Measurements from ENCODE around the gene THADA.

THADA gene

GRCh38 chr2:43424262-43425207, 171.3 kb downstream of the THADA start:
- no peaks in the 10 kb centered on the region for H3K9me3 ChIP-seq (ENCODE audit: control insufficient read depth, insufficient read depth, low read depth, low read length)
- H3K9ac ChIP-seq (ENCODE audit: low read length), result no peak overlapping the region
- H3K4me1 ChIP-seq (ENCODE audit: control insufficient read depth, insufficient read depth, low read length), result no peaks in the 10 kb centered on the region; the same call in 1 of the 2 replicates
- no peaks in the 10 kb centered on the region for H3K36me3 ChIP-seq (ENCODE audit: control insufficient read depth, insufficient read depth, low read length)
- no peaks in the 10 kb centered on the region for H3K27me3 ChIP-seq (ENCODE audit: control insufficient read depth, insufficient read depth, low read length)
- no peak overlapping the region for H3K4me3 ChIP-seq (ENCODE audit: low read depth, low read length)
- no peak overlapping the region for H3K27ac ChIP-seq (ENCODE audit: low read depth, low read length)

GRCh38 chr2:43423941-43424261, 171.9 kb downstream of the THADA start:
- Histone ChIP-seq H3K27me3 (ENCODE audit: control insufficient read depth, insufficient read depth, low read length) (no peaks in the 10 kb centered on the region), H3K4me1 (ENCODE audit: control insufficient read depth, insufficient read depth, low read length) (no peaks in the 10 kb centered on the region; the same call in 1 of the 2 replicates), H3K27ac (ENCODE audit: low read depth, low read length) (no peak overlapping the region), H3K9ac (ENCODE audit: low read length) (no peak overlapping the region), H3K9me3 (ENCODE audit: control insufficient read depth, insufficient read depth, low read depth, low read length) (no peaks in the 10 kb centered on the region), H3K36me3 (ENCODE audit: control insufficient read depth, insufficient read depth, low read length) (no peaks in the 10 kb centered on the region), H3K4me3 (ENCODE audit: low read depth, low read length) (no peak overlapping the region)

GRCh38 chr2:43421194-43421593, 174.6 kb downstream of the THADA start:
- H3K36me3 ChIP-seq (ENCODE audit: control insufficient read depth, insufficient read depth, low read length), result no peaks in the 10 kb centered on the region

DNA sequence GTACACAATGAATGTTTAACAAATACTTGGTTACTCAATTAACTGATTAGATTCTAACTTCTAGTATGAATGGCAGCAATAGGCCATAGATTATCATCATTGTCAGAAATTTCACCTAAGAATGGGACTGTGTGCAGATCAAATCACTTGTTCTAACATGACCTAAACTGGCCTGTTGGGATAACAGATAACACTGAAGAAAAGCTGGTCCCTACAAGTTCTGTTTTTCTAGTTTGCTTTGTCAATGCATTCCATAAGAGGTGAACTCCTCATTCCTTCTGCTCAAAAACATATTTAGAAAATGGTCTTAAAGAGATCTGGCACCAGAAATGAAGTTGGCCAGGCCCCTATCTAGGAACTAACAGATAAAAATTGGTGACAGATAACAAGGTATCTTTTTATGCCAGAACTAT, 175.4 kb downstream of the THADA start:
- Histone ChIP-seq H3K27me3 (ENCODE audit: control insufficient read depth, insufficient read depth, low read length) (no peaks in the 10 kb centered on the region), H3K4me3 (ENCODE audit: low read depth, low read length) (no peak overlapping the region), H3K9ac (ENCODE audit: low read length) (no peak overlapping the region), H3K36me3 (ENCODE audit: control insufficient read depth, insufficient read depth, low read length) (no peaks in the 10 kb centered on the region), H3K27ac (ENCODE audit: low read depth, low read length) (no peak overlapping the region), H3K9me3 (ENCODE audit: control insufficient read depth, insufficient read depth, low read depth, low read length) (no peaks in the 10 kb centered on the region), H3K4me1 (ENCODE audit: control insufficient read depth, insufficient read depth, low read length) (peaks cover 9% of the 10 kb centered on the region)

More at GRCh38 chr2:43421194-43421593, 174.6 kb downstream of the THADA start:
- Histone ChIP-seq H3K4me3 (ENCODE audit: low read depth, low read length) (no peak overlapping the region), H3K9ac (ENCODE audit: low read length) (no peak overlapping the region), H3K27ac (ENCODE audit: low read depth, low read length) (no peak overlapping the region), H3K4me1 (ENCODE audit: control insufficient read depth, insufficient read depth, low read length) (peaks cover 9% of the 10 kb centered on the region), H3K27me3 (ENCODE audit: control insufficient read depth, insufficient read depth, low read length) (no peaks in the 10 kb centered on the region), H3K9me3 (ENCODE audit: control insufficient read depth, insufficient read depth, low read depth, low read length) (no peaks in the 10 kb centered on the region)

- no peak overlapping the region for H3K27ac ChIP-seq (ENCODE audit: low read depth, low read length)
- H3K4me3 ChIP-seq (ENCODE audit: low read depth, low read length), result no peak overlapping the region
- peaks cover 9% of the 10 kb centered on the region for H3K4me1 ChIP-seq (ENCODE audit: control insufficient read depth, insufficient read depth, low read length)
- no peaks in the 10 kb centered on the region for H3K27me3 ChIP-seq (ENCODE audit: control insufficient read depth, insufficient read depth, low read length)
- no peak overlapping the region for H3K9ac ChIP-seq (ENCODE audit: low read length)
- H3K36me3 ChIP-seq (ENCODE audit: control insufficient read depth, insufficient read depth, low read length), result no peaks in the 10 kb centered on the region
- no peaks in the 10 kb centered on the region for H3K9me3 ChIP-seq (ENCODE audit: control insufficient read depth, insufficient read depth, low read depth, low read length)
Observed at GRCh38 chr2:43419876-43420275, 176.0 kb downstream of the THADA start.

DNA sequence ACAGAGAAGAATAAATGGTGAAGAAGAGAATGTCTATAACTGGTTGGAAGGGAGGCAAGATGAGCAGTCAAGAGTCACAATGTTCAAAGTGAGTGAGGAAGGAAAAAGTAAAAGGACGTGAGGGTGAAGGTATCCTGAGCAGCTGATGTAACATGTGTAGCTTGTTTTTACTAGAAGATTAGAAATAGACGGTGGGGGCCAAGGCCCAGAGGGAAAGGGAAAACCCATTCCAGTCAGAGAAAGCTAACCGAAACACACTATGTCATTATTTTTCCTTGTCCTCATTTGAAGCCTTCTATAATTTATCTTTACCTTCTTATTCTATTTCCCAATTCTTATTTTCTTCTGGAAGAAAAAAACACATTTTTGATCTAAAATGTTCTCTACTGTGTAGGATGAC, 176.6 kb downstream of the THADA start:
- Histone ChIP-seq H3K9ac (ENCODE audit: low read length) (no peak overlapping the region), H3K27me3 (ENCODE audit: control insufficient read depth, insufficient read depth, low read length) (no peaks in the 10 kb centered on the region), H3K27ac (ENCODE audit: low read depth, low read length) (no peak overlapping the region), H3K4me1 (ENCODE audit: control insufficient read depth, insufficient read depth, low read length) (peaks cover 9% of the 10 kb centered on the region), H3K4me3 (ENCODE audit: low read depth, low read length) (no peak overlapping the region), H3K9me3 (ENCODE audit: control insufficient read depth, insufficient read depth, low read depth, low read length) (no peaks in the 10 kb centered on the region), H3K36me3 (ENCODE audit: control insufficient read depth, insufficient read depth, low read length) (no peaks in the 10 kb centered on the region)

GRCh38 chr2:43418680-43419079, 177.2 kb downstream of the THADA start:
- Histone ChIP-seq H3K36me3 (ENCODE audit: control insufficient read depth, insufficient read depth, low read length) (no peaks in the 10 kb centered on the region), H3K9ac (ENCODE audit: low read length) (no peak overlapping the region), H3K27me3 (ENCODE audit: control insufficient read depth, insufficient read depth, low read length) (no peaks in the 10 kb centered on the region), H3K9me3 (ENCODE audit: control insufficient read depth, insufficient read depth, low read depth, low read length) (no peaks in the 10 kb centered on the region), H3K27ac (ENCODE audit: low read depth, low read length) (no peak overlapping the region), H3K4me3 (ENCODE audit: low read depth, low read length) (no peak overlapping the region), H3K4me1 (ENCODE audit: control insufficient read depth, insufficient read depth, low read length) (peaks cover 9% of the 10 kb centered on the region)

DNA sequence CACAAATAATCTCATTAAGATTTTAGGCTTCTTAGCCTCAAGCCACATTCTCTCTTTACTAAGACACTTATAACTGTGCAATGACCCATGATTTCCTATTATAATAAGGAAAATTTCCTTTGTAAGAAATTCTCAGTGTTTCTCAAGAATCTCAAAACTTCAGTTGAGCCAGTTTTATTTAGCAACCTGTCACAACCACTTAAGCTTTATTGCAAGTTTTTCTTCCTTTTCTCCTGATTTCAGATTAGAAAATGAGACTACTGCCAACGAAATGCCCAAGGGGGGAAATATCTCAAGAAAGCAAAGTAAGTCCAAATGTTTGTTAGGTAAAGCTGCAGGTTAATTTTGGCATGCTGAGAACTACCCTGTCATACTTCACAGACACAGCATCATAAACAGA, 178.5 kb downstream of the THADA start:
- H3K4me1 ChIP-seq (ENCODE audit: control insufficient read depth, insufficient read depth, low read length), result peaks cover 9% of the 10 kb centered on the region
- no peak overlapping the region for H3K27ac ChIP-seq (ENCODE audit: low read depth, low read length)
- H3K4me3 ChIP-seq (ENCODE audit: low read depth, low read length), result no peak overlapping the region
- no peaks in the 10 kb centered on the region for H3K9me3 ChIP-seq (ENCODE audit: control insufficient read depth, insufficient read depth, low read depth, low read length)
- no peaks in the 10 kb centered on the region for H3K27me3 ChIP-seq (ENCODE audit: control insufficient read depth, insufficient read depth, low read length)
- no peaks in the 10 kb centered on the region for H3K36me3 ChIP-seq (ENCODE audit: control insufficient read depth, insufficient read depth, low read length)
- H3K9ac ChIP-seq (ENCODE audit: low read length), result no peak overlapping the region

- no peak overlapping the region; the same call in 1 of the 2 replicates for H3K27ac ChIP-seq (ENCODE audit: low read depth, low read length)
Observed at GRCh38 chr2:43415592-43415991, 180.2 kb downstream of the THADA start.

GRCh38 chr2:43414586-43415135, 181.2 kb downstream of the THADA start:
- H3K9ac ChIP-seq (ENCODE audit: low read length), result no peak overlapping the region
- no peaks in the 10 kb centered on the region for H3K36me3 ChIP-seq (ENCODE audit: control insufficient read depth, insufficient read depth, low read length)
- H3K27me3 ChIP-seq (ENCODE audit: control insufficient read depth, insufficient read depth, low read length), result no peaks in the 10 kb centered on the region
- H3K9me3 ChIP-seq (ENCODE audit: control insufficient read depth, insufficient read depth, low read depth, low read length), result no peaks in the 10 kb centered on the region
- peaks cover 9% of the 10 kb centered on the region for H3K4me1 ChIP-seq (ENCODE audit: control insufficient read depth, insufficient read depth, low read length)
- no peak overlapping the region for H3K4me3 ChIP-seq (ENCODE audit: low read depth, low read length)
- no peak overlapping the region for H3K27ac ChIP-seq (ENCODE audit: low read depth, low read length)

More at GRCh38 chr2:43415592-43415991, 180.2 kb downstream of the THADA start:
- Histone ChIP-seq H3K4me1 (ENCODE audit: control insufficient read depth, insufficient read depth, low read length) (peaks cover 9% of the 10 kb centered on the region), H3K9ac (ENCODE audit: low read length) (no peak overlapping the region), H3K4me3 (ENCODE audit: low read depth, low read length) (no peak overlapping the region), H3K9me3 (ENCODE audit: control insufficient read depth, insufficient read depth, low read depth, low read length) (no peaks in the 10 kb centered on the region), H3K36me3 (ENCODE audit: control insufficient read depth, insufficient read depth, low read length) (no peaks in the 10 kb centered on the region), H3K27me3 (ENCODE audit: control insufficient read depth, insufficient read depth, low read length) (no peaks in the 10 kb centered on the region)

DNA sequence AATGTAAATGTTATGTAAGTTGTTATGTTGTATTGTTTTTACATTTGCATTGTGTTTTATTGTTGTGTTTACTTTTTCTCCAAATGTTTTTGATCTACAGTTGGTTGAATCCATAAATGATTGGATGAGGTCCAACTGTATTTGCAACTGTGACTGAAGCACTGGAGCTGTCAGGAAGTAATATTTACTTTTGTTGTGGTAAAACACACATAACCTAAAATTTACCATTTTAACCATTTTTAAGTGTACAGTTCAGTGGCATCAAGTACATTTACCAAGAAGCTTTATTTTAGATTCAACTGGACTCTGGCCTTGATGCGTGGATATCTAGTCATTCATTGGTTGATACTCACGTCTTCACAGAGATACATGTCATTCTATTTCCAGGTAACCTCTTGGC, 181.8 kb downstream of the THADA start:
- no peaks in the 10 kb centered on the region for H3K9me3 ChIP-seq (ENCODE audit: control insufficient read depth, insufficient read depth, low read depth, low read length)
- H3K9ac ChIP-seq (ENCODE audit: low read length), result no peak overlapping the region
- H3K27ac ChIP-seq (ENCODE audit: low read depth, low read length), result no peak overlapping the region
- H3K36me3 ChIP-seq (ENCODE audit: control insufficient read depth, insufficient read depth, low read length), result no peaks in the 10 kb centered on the region
- no peak overlapping the region for H3K4me3 ChIP-seq (ENCODE audit: low read depth, low read length)
- H3K27me3 ChIP-seq (ENCODE audit: control insufficient read depth, insufficient read depth, low read length), result no peaks in the 10 kb centered on the region
- H3K4me1 ChIP-seq (ENCODE audit: control insufficient read depth, insufficient read depth, low read length), result peaks cover 9% of the 10 kb centered on the region
